ENCODE measurements around the gene PLXND1. TPM values are rescaled to one million over a fixed set of nuclear protein-coding genes. Genes with fewer than 3 reads are reported as not detected.
A peak's percentile ranks its signal among the peaks of the same experiment; 100 is the strongest.

PLXND1 gene
- total RNA-seq, 2 donors from 2014 or later: 6.2 to 7.4 TPM

DNA sequence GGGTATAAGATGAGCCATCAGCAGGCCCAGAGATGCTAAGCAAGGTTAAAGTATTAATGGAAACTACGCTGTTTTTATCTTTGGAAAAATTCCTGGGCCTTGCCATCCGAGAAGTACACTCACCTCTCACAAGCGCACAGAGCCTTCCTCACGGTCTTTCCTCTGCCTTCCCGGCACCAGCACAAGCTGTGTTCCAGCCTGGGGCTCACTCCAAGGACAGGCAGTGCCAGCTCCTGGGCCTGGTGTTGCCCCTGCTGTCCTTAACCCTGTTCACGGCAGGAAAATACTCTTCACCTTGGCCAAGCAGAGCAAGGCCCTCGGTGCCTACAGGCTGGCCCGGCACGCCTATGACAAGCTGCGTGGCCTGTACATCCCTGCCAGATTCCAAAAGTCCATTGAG, 92.4 kb downstream of the PLXND1 start:
- no peak for ATAC-seq (replicated peaks)
- Mint-ChIP-seq H3K4me1 (no peaks in the 10 kb centered on the region), H3K9me3 (no peaks in the 10 kb centered on the region), H3K27ac (no peak overlapping the region), H3K4me3 (no peak overlapping the region), H3K36me3 (ENCODE audit: low read depth) (no peaks in the 10 kb centered on the region), H3K27me3 (no peaks in the 10 kb centered on the region)

DNA sequence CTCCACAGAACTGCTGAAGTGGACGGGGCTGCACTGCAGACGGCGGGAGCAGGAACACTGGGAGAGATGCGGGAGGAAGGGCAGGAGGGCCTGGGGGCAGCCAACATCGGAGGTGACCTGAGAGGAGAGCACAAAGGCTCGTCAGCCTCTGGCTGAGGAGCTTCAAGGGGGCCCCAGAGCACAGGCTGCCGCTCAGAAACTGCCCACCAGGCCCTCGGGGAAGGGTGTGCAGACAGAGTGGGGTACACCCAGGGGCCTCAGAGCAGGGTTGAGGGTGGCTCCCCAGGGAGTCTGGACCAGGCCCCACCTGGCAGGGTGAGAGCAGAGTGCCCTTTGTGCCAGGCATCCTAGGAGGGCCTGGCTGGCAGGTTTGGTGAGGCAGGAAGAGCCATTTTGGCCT, 92.8 kb downstream of the PLXND1 start:
- Mint-ChIP-seq H3K9me3 (no peaks in the 10 kb centered on the region), H3K4me3 (no peak overlapping the region), H3K36me3 (ENCODE audit: low read depth) (peaks cover 1% of the 10 kb centered on the region), H3K4me1 (no peaks in the 10 kb centered on the region), H3K27ac (no peak overlapping the region), H3K27me3 (no peaks in the 10 kb centered on the region)
- ATAC-seq (replicated peaks): no peak

DNA sequence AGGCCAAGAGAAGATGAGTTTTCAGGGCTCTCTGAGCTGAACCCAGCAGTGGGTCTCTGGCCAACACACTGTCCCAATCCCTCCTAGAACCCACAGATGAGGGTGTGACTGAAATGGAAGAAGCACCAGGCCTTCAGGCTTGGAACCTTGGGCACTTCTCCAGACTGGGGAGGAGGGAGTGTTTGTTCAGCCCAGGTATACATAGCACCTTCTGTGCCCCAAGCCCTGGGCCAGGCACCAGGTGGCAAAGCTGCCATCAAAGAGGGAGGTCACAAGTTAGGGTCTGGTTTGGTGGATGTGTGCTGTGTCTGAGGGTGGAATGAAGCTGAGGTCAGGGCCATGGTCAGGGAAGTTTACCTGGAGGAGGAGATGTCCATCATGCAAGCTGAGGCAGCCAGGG, 93.9 kb downstream of the PLXND1 start:
- no peaks in the 10 kb centered on the region for H3K27me3 Mint-ChIP-seq
- H3K9me3 Mint-ChIP-seq: no peaks in the 10 kb centered on the region
- H3K4me1 Mint-ChIP-seq: no peaks in the 10 kb centered on the region
- peak overlapping the region; percentile 14 for H3K27ac Mint-ChIP-seq
- peaks cover 6% of the 10 kb centered on the region for H3K36me3 Mint-ChIP-seq (ENCODE audit: low read depth)
- H3K4me3 Mint-ChIP-seq: no peak overlapping the region
- ATAC-seq (replicated peaks): no peak

DNA sequence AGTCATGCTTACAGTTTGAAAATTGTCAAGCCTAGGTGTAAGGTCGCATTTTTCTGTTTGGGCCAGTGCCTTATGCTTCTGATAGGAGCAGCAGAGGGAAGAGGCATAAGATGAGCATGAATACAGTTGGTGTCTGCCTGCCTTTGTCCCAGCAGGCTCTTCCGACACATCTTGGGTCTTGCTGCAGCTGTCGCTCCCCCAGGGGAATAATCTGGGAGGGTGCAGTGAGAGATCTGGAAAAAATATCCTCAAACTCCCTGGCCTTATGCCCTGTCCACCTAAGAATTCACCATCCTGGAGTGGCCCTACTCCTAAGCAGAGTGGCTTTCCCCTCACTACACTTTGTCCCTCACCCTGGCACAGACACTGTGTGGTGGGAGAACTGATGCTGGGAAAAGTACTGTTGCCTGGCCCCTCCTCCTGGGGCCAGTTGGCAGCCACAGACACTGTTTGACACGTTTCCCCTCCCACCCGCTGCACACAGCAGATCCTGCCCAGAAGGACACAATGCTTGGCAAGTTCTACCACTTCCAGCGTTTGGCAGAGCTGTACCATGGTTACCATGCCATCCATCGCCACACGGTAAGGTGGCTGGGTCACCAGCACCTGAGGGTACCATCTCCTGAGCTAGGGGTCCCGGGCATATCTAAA, 99.2 kb downstream of the PLXND1 start:
- H3K4me3 Mint-ChIP-seq: no peak overlapping the region
- H3K36me3 Mint-ChIP-seq (ENCODE audit: low read depth): peaks cover 6% of the 10 kb centered on the region
- H3K27ac Mint-ChIP-seq: no peak overlapping the region
- H3K27me3 Mint-ChIP-seq: no peaks in the 10 kb centered on the region
- no peaks in the 10 kb centered on the region for H3K4me1 Mint-ChIP-seq
- H3K9me3 Mint-ChIP-seq: no peaks in the 10 kb centered on the region
- ATAC-seq (replicated peaks): no peak

DNA sequence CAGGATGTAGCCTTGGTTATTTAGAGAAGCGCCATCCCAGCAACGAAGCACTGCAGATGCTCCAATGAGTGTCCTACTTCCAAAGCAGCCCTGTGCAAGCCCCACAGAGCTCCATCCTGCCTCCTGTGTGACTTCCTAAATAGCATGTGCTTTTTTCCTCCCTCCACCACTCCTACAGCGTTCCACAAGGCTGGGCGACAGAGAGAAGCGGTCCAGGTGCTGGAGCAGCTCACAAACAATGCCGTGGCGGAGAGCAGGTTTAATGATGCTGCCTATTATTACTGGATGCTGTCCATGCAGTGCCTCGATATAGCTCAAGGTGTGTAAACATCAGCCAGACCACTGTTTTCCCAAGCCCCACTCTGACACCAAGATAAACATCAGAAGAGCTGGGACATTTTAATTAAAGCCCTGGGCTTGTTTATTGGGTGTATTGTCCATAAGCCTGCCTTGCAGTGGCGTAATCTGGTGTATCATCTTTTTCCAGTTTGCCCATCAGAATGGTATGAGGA, 100.2 kb downstream of the PLXND1 start:
- peaks cover 6% of the 10 kb centered on the region for H3K36me3 Mint-ChIP-seq (ENCODE audit: low read depth)
- H3K27me3 Mint-ChIP-seq: no peaks in the 10 kb centered on the region
- H3K4me1 Mint-ChIP-seq: no peaks in the 10 kb centered on the region
- H3K4me3 Mint-ChIP-seq: no peak overlapping the region
- ATAC-seq (replicated peaks): no peak
- no peak overlapping the region for H3K27ac Mint-ChIP-seq
- H3K9me3 Mint-ChIP-seq: no peaks in the 10 kb centered on the region

DNA sequence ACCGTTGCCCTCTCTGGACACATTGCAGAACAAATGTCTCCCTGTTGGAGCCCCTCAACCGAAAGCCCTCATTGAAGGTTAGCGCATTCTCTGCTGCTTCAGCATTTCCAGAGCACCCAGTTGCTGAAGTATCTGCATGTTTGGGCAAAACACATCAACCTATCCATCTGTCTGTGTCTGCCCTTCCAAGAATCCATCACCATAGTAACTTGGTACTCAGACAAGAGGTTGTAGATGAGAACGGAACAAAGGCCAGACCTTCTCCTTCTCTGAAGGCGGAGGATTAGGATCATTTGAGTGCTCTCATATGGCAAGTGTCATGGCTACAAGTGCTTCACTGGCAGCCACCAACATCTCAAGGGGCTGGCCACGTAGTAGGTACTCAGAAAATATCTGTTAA, 101.1 kb downstream of the PLXND1 start:
- Mint-ChIP-seq H3K27me3 (no peaks in the 10 kb centered on the region), H3K9me3 (no peaks in the 10 kb centered on the region), H3K27ac (no peak overlapping the region), H3K4me1 (no peaks in the 10 kb centered on the region), H3K4me3 (no peak overlapping the region), H3K36me3 (ENCODE audit: low read depth) (peaks cover 6% of the 10 kb centered on the region)
- ATAC-seq (replicated peaks): no peak

Other genes with a start within 250 kb of the PLXND1 start
- 1 to 10 TPM in 1 of 2 donors, under 1 TPM in 1; 0.63 to 1.7 TPM for gene EFCAB12, start 178.0 kb downstream of the PLXND1 start, total RNA-seq
- gene MBD4, start 166.7 kb downstream of the PLXND1 start, total RNA-seq: 10 to 100 TPM; 38.4 to 44.4 TPM
- gene IFT122, start 166.5 kb downstream of the PLXND1 start, total RNA-seq: 10 to 100 TPM; 19.3 to 33.4 TPM
- not detected for gene RHO, start 78.0 kb downstream of the PLXND1 start, total RNA-seq
- gene H1-8, start 63.5 kb downstream of the PLXND1 start, total RNA-seq: not detected